ENCODE data around the gene FZD10. TPM values are rescaled to one million over a fixed set of nuclear protein-coding genes. Genes with fewer than 3 reads are reported as not detected.

Gene FZD10
- total RNA-seq, 1 donor = not detected

GRCh38 chr12:130184404-130185090, 22.3 kb downstream of the FZD10 start:
- TF ChIP-seq, protein P1, sequence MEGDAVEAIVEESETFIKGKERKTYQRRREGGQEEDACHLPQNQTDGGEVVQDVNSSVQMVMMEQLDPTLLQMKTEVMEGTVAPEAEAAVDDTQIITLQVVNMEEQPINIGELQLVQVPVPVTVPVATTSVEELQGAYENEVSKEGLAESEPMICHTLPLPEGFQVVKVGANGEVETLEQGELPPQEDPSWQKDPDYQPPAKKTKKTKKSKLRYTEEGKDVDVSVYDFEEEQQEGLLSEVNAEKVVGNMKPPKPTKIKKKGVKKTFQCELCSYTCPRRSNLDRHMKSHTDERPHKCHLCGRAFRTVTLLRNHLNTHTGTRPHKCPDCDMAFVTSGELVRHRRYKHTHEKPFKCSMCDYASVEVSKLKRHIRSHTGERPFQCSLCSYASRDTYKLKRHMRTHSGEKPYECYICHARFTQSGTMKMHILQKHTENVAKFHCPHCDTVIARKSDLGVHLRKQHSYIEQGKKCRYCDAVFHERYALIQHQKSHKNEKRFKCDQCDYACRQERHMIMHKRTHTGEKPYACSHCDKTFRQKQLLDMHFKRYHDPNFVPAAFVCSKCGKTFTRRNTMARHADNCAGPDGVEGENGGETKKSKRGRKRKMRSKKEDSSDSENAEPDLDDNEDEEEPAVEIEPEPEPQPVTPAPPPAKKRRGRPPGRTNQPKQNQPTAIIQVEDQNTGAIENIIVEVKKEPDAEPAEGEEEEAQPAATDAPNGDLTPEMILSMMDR (IDR thresholded peaks at IDR 0.05; ENCODE audit: insufficient read depth, low read depth, low read length) = no peak
- no peak overlapping the region for H3K4me3 ChIP-seq (ENCODE audit: low read depth, low read length)
- DNase-seq (ENCODE audit: low read depth) = no peak

DNA sequence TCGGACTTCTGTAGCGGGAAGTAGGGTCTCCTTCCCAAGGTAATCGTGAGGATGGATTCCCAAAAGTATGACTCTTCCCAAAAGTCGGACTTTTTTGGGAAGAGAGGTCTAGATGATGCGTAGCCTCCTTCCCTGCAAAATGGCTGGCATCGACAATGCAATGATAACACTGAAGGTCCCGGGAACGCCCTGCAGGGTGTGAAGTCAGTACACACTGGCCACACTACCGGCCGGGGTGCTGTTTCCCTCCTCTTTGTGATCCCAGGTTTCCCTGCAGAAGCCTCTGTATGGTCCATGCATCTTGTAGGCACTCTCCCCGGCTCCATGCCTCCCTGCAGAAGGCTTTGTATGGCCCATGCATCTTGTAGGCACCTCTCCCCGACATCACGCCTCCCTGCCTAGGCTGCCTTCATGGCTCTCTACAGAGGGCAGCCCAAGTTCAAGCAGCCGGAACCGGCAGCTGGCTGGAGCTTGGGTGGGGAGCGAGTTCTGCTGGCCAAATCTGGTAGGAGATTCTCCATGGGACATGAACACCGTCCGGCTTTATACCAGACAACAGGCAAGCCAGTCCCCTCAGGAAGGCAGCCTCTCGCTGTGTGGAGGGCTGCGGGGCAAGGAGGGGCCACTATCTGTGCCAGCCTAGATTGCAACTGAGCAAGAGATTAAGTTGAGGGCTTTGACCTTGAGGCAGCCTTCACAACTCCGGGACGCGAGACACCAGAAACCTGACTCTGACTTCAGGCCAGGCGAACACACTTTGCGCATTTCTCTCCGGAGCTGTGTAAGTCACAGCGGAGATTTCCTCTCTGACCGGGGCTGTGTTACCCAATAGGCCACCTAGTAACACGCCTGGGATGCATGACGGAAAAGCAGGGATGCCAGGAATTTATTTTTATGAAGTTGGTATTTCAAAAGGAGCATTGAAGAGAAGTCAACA, 23.5 kb downstream of the FZD10 start:
- no peak for DNase-seq (ENCODE audit: low read depth)

GRCh38 chr12:130186651-130187268, 24.5 kb downstream of the FZD10 start:
- no peak overlapping the region for H3K4me3 ChIP-seq (ENCODE audit: low read depth, low read length)
- no peak for DNase-seq (ENCODE audit: low read depth)
- TF ChIP-seq, protein P1 (IDR thresholded peaks at IDR 0.05; ENCODE audit: insufficient read depth, low read depth, low read length) = no peak

More for the DNA sequence above, 23.5 kb downstream of the FZD10 start:
- no peak overlapping the region for H3K4me3 ChIP-seq (ENCODE audit: low read depth, low read length)
- TF ChIP-seq, protein P1 (IDR thresholded peaks at IDR 0.05; ENCODE audit: insufficient read depth, low read depth, low read length) = no peak

- TF ChIP-seq, protein P1 (IDR thresholded peaks at IDR 0.05; ENCODE audit: insufficient read depth, low read depth, low read length) = no peak
- DNase-seq (ENCODE audit: low read depth) = no peak
These were observed 30.5 kb downstream of the FZD10 start for GRCh38 chr12:130192642-130193345.

DNA sequence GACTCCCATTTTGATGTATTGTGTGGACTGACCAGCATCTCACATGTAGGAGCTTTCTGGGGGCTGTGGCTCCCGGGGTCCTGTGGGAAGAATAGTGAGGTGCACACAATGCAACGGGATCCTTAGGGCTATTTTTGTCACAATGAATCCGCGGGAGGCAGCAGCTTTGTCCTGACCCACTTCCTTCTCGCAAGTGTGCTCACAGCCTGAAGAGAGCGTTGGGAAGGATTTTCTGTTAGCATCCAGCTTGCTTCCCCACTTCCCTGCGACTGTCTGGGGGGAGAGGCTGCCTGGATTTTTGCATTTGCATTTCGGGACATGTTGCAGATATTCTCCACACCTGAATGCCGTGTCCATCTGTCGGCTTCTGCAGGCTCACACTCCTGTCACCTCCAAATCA, 31.9 kb downstream of the FZD10 start:
- no peak overlapping the region for H3K4me3 ChIP-seq (ENCODE audit: low read depth, low read length)
- DNase-seq (ENCODE audit: low read depth) = no peak
- TF ChIP-seq, protein P1 (IDR thresholded peaks at IDR 0.05; ENCODE audit: insufficient read depth, low read depth, low read length) = no peak

More at GRCh38 chr12:130192642-130193345, 30.5 kb downstream of the FZD10 start:
- H3K4me3 ChIP-seq (ENCODE audit: low read depth, low read length) = no peak overlapping the region

DNA sequence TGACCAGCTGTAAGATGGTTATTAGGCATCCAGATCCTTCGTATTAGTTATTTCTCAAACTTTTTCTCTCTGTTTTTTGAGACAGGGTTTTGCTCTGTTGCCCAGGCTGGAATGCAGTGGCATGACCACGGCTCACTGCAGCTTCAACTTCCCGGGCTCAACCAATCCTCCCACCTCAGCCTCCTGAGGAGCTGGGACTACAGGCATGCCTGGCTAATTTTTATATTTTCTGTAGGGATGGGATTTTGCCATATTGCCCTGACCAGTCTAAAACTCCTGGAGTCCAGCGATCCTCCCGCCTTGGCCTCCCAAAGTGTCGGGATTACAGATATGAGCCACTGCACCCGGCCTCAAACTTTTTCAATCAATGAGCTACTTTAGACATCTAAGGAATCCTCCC, 33.1 kb downstream of the FZD10 start:
- H3K4me3 ChIP-seq (ENCODE audit: low read depth, low read length) = no peak overlapping the region
- no peak for DNase-seq (ENCODE audit: low read depth)
- TF ChIP-seq, protein P1 (IDR thresholded peaks at IDR 0.05; ENCODE audit: insufficient read depth, low read depth, low read length) = no peak
